PFSK-1 (cell line): ENCODE results near the gene PDCD4.

Source experiments
- FOXP2 ChIP-seq: optimal IDR thresholded peaks from 2 replicates; pipeline ENCODE3; 2011; ENCODE audit warnings: borderline replicate concordance, control low read depth, inconsistent platforms; ENCODE audit not compliant: insufficient read depth; ENCODE audit errors: extremely low read length, extremely low read depth
- POLR2AphosphoS5 ChIP-seq: IDR thresholded peaks from 2 replicates; pipeline ENCODE4 v1.6.1; 2012; ENCODE audit warnings: low read depth, mild to moderate bottlenecking, control low read depth, low read length, moderate library complexity
- REST ChIP-seq, 2 experiments: IDR thresholded peaks; 2 replicates each; pipeline versions ENCODE4 v1.6.1 to v1.8.0; 2011 to 2012; ENCODE audit warnings: low read depth in 2 of 2, low read length in 2 of 2, control low read depth in 1 of 2, inconsistent platforms in 1 of 2, mild to moderate bottlenecking in 1 of 2, moderate library complexity in 1 of 2; ENCODE audit not compliant: insufficient read depth in 1 of 2
- SIN3A ChIP-seq: IDR thresholded peaks from 2 replicates; pipeline ENCODE4 v1.6.1; 2012; ENCODE audit warnings: mild to moderate bottlenecking, low read length, moderate library complexity, borderline replicate concordance; ENCODE audit not compliant: insufficient read depth
- TAF1 ChIP-seq: IDR thresholded peaks from 2 replicates; pipeline ENCODE4 v1.6.1; 2012; ENCODE audit warnings: low read length, control low read depth, borderline replicate concordance; ENCODE audit not compliant: insufficient read depth

Gene PDCD4

GRCh38 chr10:110946496-110946895, 74.8 kb downstream of the PDCD4 start:
- TF ChIP-seq REST (IDR thresholded peaks at IDR 0.05; ENCODE audit: insufficient read depth in 1 of 2, low read depth in 2 of 2, low read length in 2 of 2) (no peak), SIN3A (no peak), POLR2AphosphoS5 (no peak), TAF1 (no peak), FOXP2 (no peak)

- no peak for TF ChIP-seq TAF1
- no peak for TF ChIP-seq POLR2AphosphoS5
- TF ChIP-seq SIN3A, result no peak
- TF ChIP-seq FOXP2, result no peak
Measured at GRCh38 chr10:110947061-110947595, 75.4 kb downstream of the PDCD4 start.
